Duodenal mucosa (tissue), 2 donors: ENCODE measurements around the gene RASGRF2.
"Not testable (repeated sequence)": the region's sequence is repeated elsewhere in the genome, so short reads cannot be mapped to it uniquely, and the experiment has no call there.

Source experiments
- H3K27ac ChIP-seq: one replicate; pipeline ENCODE4 v1.7.0; 2013; ENCODE audit warnings: low read depth, low read length
- H3K27me3 ChIP-seq, 2 donors: one replicate each; pipeline ENCODE4 v1.7.0; 2013; ENCODE audit warnings: low read length in 2 of 2, control low read depth in 1 of 2; ENCODE audit not compliant: insufficient read depth in 2 of 2, control insufficient read depth in 1 of 2
- H3K36me3 ChIP-seq, 2 donors: one replicate each; pipeline ENCODE4 v1.7.0; 2013; ENCODE audit warnings: low read length in 2 of 2, control low read depth in 1 of 2; ENCODE audit not compliant: insufficient read depth in 2 of 2, control insufficient read depth in 1 of 2
- H3K4me1 ChIP-seq, 2 donors: one replicate each; pipeline ENCODE4 v1.7.0; 2013; ENCODE audit warnings: low read length in 2 of 2, control low read depth in 1 of 2; ENCODE audit not compliant: insufficient read depth in 2 of 2, control insufficient read depth in 1 of 2
- H3K4me3 ChIP-seq, 2 donors: one replicate each; pipeline ENCODE4 v1.7.0; 2013; ENCODE audit warnings: low read length in 2 of 2, low read depth in 1 of 2
- H3K9ac ChIP-seq, 2 donors: one replicate each; pipeline ENCODE4 v1.7.0; 2013; ENCODE audit warnings: low read length in 2 of 2, low read depth in 1 of 2
- H3K9me3 ChIP-seq, 2 donors: one replicate each; pipeline ENCODE4 v1.7.0; 2013; ENCODE audit warnings: low read length in 2 of 2, control low read depth in 1 of 2; ENCODE audit not compliant: control insufficient read depth in 1 of 2

Gene RASGRF2

DNA sequence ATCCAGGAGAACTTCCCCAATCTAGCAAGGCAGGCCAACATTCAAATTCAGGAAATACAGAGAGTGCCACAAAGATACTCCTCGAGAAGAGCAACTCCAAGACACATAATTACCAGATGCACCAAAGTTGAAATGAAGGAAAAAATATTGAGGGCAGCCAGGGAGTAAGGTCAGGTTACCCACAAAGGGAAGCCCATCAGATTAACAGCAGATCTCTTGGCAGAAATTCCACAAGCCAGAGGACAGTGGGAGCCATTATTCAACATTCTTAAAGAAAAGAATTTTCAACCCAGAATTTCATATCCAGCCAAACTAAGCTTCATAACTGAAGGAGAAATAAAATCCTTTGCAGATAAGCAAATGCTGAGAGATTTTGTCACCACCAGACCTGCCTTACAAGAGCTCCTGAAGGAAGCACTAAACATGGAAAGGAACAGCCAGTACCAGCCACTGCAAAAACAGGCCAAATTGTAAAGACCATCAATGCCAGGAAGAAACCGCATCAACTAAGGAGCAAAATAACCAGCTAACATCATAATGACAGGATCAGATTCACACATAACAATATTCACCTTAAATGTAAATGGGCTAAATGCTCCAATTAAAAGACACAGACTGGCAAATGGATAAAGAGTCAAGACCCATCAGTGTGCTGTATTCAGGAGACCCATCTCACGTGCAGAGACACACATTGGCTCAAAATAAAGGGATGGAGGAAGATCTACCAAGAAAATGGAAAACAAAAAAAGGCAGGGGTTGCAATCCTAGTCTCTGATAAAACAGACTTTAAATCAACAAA lies 70.3 kb downstream of the RASGRF2 start:
- H3K4me3 ChIP-seq, H3K27ac ChIP-seq, H3K27me3 ChIP-seq, H3K9ac ChIP-seq, H3K4me1 ChIP-seq, H3K36me3 ChIP-seq, H3K9me3 ChIP-seq: not testable (repeated sequence)

DNA sequence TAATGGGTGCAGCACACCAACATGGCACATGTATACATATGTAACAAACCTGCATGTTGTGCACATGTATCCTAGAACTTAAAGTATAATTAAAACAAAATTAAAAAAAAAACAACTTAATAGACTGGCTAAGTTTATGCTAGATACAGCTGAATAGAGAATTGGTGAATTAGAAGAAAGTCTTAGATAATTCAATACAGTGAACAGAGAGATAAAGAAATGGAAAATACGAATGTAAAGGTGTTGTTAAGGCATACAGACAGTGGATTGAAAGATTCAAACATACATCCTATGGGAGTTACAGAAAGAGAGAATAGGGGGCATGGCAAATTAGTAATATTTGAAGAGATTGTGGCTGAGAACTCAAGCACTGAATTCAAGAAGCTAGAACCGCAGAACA lies 75.4 kb downstream of the RASGRF2 start:
- H3K9me3 ChIP-seq = no peaks in the 10 kb centered on the region
- no peak overlapping the region for H3K4me3 ChIP-seq
- H3K4me1 ChIP-seq = no peaks in the 10 kb centered on the region
- H3K27ac ChIP-seq = no peak overlapping the region
- no peak overlapping the region for H3K9ac ChIP-seq
- H3K27me3 ChIP-seq = no peaks in the 10 kb centered on the region
- H3K36me3 ChIP-seq = no peaks in the 10 kb centered on the region

DNA sequence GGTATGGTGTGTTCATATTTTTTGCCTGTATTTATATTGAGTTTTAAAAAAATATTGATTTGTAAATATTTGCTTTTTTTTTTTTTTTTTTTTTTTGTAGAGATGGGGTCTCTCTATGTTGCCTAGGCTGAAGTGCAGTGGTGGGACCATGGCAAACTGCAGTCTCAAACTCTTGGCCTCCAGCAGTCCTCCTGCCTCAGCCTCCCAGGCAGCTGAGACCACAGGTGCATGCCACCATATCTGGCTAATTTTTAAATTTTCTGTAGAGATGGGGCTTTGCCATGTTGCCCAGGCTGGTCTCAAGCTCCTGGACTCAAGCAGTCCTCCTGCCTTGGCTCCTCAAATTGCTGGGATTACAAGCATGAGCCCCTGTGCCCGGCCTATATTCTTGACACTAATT lies 78.3 kb downstream of the RASGRF2 start:
- Histone ChIP-seq H3K27me3 (no peaks in the 10 kb centered on the region), H3K4me1 (no peaks in the 10 kb centered on the region), H3K4me3 (no peak overlapping the region), H3K27ac (no peak overlapping the region), H3K9me3 (no peaks in the 10 kb centered on the region), H3K9ac (no peak overlapping the region), H3K36me3 (no peaks in the 10 kb centered on the region)

DNA sequence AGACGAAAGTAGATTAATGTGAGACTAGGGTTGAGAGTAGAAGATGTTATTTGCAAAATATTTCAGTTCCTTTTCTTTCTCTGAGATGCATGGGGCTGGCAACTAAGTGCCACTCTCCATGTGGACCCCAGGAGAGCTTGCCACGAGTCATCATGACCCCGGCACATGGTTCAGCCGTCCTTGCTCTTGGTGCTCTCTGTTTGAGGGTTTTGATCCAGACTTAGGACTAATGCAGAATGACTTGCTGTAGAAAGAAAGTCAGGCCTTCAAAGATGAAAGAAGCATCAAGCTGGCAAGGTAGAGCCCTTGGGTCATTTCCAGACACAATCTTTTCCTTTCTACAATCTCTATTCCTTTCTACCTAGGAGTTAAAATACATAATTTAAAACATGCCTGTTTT lies 84.7 kb downstream of the RASGRF2 start:
- H3K4me1 ChIP-seq = no peaks in the 10 kb centered on the region
- H3K27me3 ChIP-seq = no peaks in the 10 kb centered on the region
- no peak overlapping the region for H3K27ac ChIP-seq
- H3K9me3 ChIP-seq = no peaks in the 10 kb centered on the region
- no peak overlapping the region for H3K9ac ChIP-seq
- H3K36me3 ChIP-seq = no peaks in the 10 kb centered on the region
- H3K4me3 ChIP-seq = no peak overlapping the region

DNA sequence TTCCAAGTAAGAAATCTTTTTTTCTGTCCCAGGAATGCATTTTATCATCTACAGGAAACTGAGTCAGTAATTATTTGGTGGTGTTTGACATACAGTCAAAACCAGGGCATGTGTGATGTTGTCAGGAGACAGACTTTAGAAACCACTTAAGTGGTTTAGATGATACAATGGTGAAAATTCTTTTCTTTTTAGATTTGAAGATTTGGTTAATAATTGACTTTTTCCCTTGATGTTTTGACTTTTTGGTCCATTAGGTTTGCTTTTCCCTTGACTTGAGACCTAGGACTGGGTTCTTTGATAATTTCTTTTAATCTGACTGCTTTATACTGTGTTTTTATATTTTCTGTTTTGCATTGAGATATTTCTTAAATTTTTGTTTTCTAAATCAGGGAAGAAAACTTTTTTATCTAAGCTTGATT lies 85.2 kb downstream of the RASGRF2 start:
- Histone ChIP-seq H3K36me3 (no peaks in the 10 kb centered on the region), H3K4me1 (no peaks in the 10 kb centered on the region), H3K27ac (no peak overlapping the region), H3K9me3 (no peaks in the 10 kb centered on the region), H3K4me3 (no peak overlapping the region), H3K9ac (no peak overlapping the region), H3K27me3 (no peaks in the 10 kb centered on the region)

DNA sequence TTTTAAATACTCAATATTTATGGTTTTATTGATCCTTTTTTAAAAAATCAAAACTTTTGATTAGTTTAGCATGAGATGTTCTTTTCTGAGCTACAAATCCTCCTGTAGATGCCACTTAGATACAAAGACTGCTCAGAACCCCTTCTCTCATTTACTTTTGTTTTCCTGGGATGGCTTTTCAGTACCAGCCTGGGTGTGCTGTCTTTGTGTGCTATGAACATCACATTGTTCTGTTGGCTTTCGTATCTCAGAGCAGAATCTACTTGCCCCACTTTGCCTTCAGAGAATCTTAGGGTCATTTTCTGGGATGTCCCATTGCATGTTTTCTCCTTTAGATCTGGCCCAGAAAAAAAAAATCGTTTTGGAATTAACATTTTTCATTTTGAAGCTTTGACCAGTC lies 85.9 kb downstream of the RASGRF2 start:
- Histone ChIP-seq H3K9me3 (no peaks in the 10 kb centered on the region), H3K36me3 (no peaks in the 10 kb centered on the region), H3K27me3 (no peaks in the 10 kb centered on the region), H3K4me3 (no peak overlapping the region), H3K4me1 (no peaks in the 10 kb centered on the region), H3K9ac (no peak overlapping the region), H3K27ac (no peak overlapping the region)

DNA sequence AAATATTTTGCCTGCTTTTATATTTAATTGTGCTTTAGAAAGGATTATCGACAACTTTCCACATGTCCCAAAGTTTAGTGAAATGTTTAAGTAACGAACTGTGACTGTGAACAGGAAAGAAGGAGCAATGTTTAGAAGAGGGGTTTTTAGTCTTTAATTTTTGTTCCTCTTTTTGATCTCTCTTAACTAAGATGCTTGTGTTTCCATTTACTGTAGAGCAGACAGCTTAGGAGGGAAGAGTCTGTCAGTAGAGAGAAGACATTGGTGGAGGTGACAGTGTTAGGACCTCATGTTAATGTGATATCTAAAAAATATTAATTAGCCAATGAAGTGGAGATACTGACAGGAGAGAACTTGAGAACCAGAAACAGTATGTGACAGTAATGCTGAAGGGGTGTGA lies 92.2 kb downstream of the RASGRF2 start:
- no peaks in the 10 kb centered on the region for H3K9me3 ChIP-seq

DNA sequence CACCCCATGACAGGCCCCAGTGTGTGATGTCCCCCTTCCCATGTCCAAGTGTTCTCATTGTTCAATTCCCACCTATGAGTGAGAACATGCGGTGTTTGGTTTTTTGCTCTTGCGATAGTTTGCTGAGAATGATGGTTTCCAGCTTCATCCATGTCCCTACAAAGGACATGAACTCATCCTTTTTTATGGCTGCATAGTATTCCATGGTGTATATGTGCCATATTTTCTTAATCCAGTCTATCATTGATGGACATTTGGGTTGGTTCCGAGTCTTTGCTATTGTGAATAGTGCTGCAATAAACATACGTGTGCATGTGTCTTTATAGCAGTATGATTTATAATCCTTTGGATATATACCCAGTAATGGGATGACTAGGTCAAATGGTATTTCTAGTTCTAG lies 93.1 kb downstream of the RASGRF2 start:
- H3K9ac ChIP-seq, H3K4me1 ChIP-seq, H3K4me3 ChIP-seq, H3K9me3 ChIP-seq, H3K36me3 ChIP-seq, H3K27ac ChIP-seq, H3K27me3 ChIP-seq: not testable (repeated sequence)

More for the DNA sequence above, 92.2 kb downstream of the RASGRF2 start:
- no peaks in the 10 kb centered on the region for H3K27me3 ChIP-seq
- no peaks in the 10 kb centered on the region for H3K36me3 ChIP-seq
- no peaks in the 10 kb centered on the region for H3K4me1 ChIP-seq
- no peak overlapping the region for H3K9ac ChIP-seq
- no peak overlapping the region for H3K4me3 ChIP-seq
- no peak overlapping the region for H3K27ac ChIP-seq

DNA sequence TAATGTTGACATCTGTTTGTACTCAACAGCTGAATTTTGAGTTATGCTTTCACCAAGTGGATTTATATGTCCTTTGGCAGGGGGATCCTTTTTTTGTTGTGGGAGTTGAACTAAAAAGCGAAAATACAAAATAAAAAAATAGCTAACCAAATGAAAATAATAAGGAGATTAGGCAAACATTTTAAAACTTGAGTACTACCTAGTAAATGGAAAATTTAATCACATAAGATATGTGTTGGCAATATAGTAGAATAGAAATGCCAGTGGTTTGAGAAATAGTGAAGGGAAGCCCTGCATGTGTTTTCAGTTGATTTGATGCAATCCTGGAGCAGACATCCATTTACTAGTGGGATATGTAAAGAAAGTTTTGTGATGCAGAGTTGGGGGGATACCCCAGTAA lies 98.0 kb downstream of the RASGRF2 start:
- Histone ChIP-seq H3K27ac (no peak overlapping the region), H3K4me1 (no peaks in the 10 kb centered on the region), H3K4me3 (no peak overlapping the region), H3K9ac (no peak overlapping the region), H3K36me3 (no peaks in the 10 kb centered on the region), H3K27me3 (no peaks in the 10 kb centered on the region), H3K9me3 (peaks cover 0 to 2% of the 10 kb centered on the region in 2 donors)

DNA sequence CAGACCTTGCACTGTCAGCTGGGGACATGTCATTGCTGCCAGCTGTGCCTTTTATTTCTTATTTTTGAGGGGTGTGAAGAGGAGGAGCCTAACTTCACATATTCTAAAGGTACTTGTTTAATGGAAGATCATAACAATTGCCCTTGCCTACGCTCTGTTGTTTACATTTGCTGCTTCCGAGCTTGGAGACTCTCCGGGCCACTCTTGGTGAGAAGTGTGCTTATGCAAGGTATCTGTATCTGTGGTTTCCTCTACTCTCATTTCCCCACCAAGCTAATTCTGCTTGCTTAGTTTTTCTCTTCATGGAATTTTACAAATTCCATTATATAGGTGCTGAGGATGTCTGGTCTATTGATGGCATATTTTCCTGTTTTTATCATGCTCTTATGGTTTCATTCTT lies 105.3 kb downstream of the RASGRF2 start:
- Histone ChIP-seq H3K27ac (no peak overlapping the region), H3K4me3 (no peak overlapping the region), H3K27me3 (no peaks in the 10 kb centered on the region), H3K9ac (no peak overlapping the region), H3K9me3 (no peaks in the 10 kb centered on the region), H3K4me1 (no peaks in the 10 kb centered on the region), H3K36me3 (no peaks in the 10 kb centered on the region)

DNA sequence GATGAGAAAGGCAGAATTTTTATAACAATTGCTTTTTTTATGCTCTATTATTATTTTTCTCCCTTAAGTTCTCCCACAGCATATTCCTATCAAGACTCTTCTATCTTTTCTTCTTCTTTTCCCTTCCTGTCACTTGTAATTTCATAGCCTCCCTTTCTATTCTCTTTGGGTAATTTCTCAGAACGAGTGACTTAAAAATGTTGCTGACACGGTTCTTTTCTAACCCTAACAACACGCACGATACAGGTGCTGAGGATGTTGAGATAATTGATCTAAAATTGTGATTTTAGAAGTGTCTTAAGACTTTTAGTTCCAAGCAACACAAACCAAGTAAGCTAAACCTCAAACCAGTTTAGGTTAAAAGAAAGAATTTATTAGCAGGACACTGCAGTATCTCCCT lies 105.9 kb downstream of the RASGRF2 start:
- H3K36me3 ChIP-seq = no peaks in the 10 kb centered on the region
- H3K27me3 ChIP-seq = no peaks in the 10 kb centered on the region
- H3K9ac ChIP-seq = no peak overlapping the region
- no peaks in the 10 kb centered on the region for H3K4me1 ChIP-seq
- H3K27ac ChIP-seq = no peak overlapping the region
- no peak overlapping the region for H3K4me3 ChIP-seq
- no peaks in the 10 kb centered on the region for H3K9me3 ChIP-seq
